ENCODE measurements around the gene GPR42.
"Not testable (repeated sequence)": the region's sequence is repeated elsewhere in the genome, so short reads cannot be mapped to it uniquely, and the experiment has no call there.

The GPR42 gene

DNA sequence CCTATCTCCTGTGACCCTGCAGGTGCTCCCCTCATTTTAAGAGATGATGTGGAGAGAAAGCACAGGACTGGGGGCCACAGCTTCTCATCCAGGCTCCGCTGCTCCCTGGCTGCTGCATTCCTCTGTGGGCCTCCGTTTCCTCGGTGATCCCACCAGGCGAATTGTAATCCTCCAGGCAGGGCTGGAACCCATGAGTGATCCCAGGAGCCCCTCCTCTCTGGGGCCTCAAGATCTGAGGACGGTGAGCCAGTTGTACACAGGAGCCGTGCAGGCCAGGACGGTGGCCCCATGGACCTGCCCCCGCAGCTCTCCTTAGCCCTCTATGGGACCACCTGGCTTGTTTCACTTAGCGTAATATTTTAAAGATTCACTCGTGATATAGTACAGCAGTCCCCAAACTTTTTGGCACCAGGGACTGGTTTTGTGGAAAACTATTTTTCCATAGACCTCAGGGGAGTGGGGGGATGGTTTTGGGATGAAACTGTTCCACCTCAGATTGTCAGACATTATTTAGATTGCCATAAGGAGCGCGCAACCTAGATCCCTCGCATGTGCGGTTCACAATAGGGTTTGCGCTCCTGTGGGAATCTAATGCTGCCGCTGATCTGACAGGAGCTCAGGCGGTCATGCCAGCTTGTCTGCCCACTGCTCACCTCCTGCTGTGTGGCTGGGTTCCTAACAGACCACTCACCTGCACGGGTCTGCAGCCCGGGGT lies 7.0 kb upstream of the GPR42 start:
- DNase-seq: no peak

DNA sequence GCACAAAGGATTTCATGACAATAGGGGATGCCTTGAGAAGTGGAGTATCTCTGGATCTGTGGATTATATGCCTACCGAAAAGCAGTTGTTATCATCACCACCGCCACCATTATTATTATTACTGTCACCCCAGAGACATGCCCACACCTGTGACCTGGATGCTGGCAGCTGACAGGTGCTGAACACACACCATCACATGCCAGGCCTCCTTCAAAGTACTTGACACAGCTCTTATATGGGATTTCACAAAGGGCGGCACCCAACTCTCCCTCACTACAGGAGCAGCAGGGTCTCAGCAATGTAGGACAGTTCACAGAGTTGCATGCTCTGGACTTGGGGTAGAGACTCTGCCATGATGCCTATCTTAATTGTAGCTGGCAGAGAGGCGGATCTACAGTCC lies 5.6 kb upstream of the GPR42 start:
- DNase-seq: no peak

- DNase-seq: no peak
Measured at GRCh38 chr19:35368378-35368777, 2.5 kb upstream of the GPR42 start.

- no peak for DNase-seq
Measured at GRCh38 chr19:35369522-35369921, 1.3 kb upstream of the GPR42 start.

DNA sequence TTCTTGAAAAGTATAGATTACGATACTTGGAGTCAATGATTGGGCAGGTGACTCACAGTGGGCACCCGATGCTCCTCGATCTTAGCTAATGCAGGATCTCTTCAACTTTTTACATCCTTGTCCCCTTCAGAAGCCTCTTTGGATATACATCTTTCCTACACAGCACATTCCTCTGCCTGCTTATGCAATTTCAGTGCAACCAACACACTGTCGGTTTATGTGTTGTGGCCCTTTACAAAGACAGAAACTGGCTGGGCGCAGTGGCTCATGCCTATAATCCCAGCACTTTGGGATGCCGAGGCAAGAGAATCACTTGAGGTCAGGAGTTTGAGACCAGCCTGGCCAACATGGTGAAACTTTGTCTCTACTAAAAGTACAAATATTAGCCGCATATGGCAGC lies 2.6 kb downstream of the GPR42 start:
- no peak for DNase-seq

DNA sequence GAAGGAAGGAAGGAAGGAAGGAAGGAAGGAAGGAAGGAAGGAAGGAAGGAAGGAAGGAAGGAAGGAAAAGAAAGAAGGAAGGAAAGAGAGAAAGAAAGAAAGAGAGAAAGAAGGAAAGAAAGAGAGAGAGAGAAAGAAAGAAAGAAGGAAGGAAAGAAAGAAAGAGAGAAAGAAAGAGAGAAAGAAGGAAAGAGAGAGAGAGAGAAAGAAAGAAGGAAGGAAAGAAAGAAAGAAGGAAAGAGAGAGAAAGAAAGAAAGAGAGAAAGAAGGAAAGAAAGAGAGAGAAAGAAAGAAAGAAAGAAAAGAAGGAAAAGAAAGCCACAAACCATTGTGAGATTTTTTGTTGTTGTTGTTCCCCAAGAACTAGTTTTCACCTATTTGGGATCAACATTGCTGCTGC lies 3.2 kb downstream of the GPR42 start:
- not testable (repeated sequence) for DNase-seq

GRCh38 chr19:35375505-35376307 lies 4.8 kb downstream of the GPR42 start:
- DNase-seq: no peak

- no peak for DNase-seq
Measured at GRCh38 chr19:35377656-35378055, 6.8 kb downstream of the GPR42 start.

GRCh38 chr19:35378356-35378755 lies 7.5 kb downstream of the GPR42 start:
- DNase-seq: no peak

DNA sequence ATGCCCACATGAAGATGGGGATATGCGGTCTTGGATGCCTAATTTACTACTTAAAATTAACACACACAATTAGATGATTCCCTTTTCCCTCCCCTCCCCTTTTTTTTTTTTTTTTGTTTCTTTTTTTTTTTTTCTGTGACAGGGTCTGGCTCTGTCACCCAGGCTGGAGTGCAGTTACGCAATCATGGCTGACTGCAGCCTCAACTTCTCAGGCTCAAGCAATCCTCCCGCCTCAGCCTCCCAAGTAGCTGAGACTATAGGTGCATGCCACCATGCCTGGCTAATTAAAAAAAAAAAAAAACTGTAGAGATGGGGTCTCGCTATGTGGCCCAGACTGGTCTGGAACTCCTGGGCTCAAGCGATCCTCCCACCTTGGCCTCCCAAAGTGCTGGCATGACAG lies 8.7 kb downstream of the GPR42 start:
- not testable (repeated sequence) for DNase-seq

GRCh38 chr19:35379992-35380391 lies 9.1 kb downstream of the GPR42 start:
- no peak for DNase-seq

DNA sequence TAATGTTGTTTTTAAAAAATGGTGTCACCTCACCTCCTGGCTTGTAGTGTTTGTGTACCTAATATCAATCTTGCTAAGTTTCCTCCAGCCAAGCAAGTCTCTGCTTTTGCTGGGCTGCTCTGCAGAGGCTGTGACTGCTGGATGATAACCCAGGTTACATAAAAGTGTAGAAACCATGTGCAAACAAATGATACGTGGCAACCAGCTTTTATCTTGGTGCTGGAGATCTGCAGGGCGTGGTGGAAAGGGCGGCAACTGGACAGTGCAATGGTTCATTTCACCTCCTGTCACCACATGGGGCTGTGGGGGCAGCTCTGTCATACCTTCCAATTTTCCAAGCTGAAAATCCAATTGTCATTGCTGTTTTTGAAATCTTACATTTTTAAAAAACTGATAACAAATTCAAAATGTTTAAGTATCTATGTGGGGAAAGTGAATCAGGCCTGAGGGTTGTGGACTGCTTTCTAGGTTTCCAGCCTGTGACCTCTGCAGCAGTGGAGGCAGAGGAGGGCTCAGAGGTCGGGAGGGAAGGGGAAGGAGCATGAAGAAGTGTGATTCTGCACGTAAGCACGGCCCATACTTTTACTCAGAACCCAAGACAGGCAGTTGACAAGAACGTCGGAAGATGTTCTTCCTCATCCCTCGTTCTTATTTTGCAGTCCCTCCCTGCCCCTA lies 9.7 kb downstream of the GPR42 start:
- DNase-seq: no peak

GRCh38 chr19:35381318-35381717 lies 10.4 kb downstream of the GPR42 start:
- DNase-seq: no peak

- no peak for DNase-seq
Measured at GRCh38 chr19:35381926-35382325, 11.1 kb downstream of the GPR42 start.

DNA sequence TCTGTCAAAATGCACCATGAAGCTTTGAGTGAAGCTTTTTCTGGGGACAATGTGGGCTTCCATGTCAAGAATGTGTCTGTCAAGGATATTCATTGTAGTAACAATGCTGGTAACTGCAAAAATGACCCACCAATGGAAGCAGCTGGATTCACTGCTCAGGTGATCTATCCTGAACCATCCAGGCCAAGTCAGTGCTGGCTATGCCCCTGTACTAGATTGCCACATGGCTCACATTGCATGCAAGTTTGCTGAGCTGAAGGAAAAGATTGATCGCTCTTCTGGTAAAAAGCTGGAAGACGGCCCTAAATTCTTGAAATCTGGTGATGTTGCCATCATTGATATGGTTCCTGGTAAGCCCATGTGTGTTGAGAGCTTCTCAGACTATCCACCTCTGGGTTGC lies 12.7 kb downstream of the GPR42 start:
- no peak for DNase-seq

DNA sequence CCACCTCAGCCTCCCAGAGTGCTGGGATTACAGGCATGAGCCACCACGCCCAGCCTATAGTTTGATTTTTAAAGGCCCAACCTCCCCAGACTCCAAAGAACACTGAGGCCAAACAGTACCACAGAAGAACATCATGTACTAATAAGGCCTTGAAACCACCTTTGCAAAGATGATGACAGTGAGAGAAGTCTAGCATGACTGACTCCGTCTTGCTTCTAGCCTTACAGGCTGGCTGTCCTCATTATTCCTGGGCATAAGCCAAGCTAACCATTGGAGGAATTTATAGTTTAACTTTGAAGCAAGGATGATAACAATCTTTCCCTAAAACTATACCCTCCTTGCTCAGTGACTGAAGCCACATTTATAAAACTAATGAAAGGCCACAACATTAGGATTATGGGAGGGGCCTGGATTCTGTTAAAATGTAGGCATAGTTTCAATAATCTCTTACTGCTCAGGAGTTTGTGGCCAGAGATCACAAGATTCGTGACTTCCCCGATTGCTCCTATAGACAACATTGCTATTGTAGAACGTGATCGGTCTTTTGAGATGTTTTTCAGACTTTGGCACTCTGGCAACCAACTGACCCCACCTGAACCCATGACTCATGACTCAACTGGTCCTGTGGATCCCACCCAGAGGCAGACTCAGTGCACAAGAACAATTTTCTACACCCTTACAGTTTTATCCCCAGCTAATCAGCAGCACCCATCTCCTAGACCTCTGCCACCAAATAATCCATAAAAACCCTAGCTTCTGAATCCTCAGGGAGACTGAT lies 17.6 kb downstream of the GPR42 start:
- DNase-seq: no peak

- no peak for DNase-seq
Measured at GRCh38 chr19:35389192-35389861, 18.5 kb downstream of the GPR42 start.

- DNase-seq: no peak
Measured at GRCh38 chr19:35392742-35393715, 22.2 kb downstream of the GPR42 start.

DNA sequence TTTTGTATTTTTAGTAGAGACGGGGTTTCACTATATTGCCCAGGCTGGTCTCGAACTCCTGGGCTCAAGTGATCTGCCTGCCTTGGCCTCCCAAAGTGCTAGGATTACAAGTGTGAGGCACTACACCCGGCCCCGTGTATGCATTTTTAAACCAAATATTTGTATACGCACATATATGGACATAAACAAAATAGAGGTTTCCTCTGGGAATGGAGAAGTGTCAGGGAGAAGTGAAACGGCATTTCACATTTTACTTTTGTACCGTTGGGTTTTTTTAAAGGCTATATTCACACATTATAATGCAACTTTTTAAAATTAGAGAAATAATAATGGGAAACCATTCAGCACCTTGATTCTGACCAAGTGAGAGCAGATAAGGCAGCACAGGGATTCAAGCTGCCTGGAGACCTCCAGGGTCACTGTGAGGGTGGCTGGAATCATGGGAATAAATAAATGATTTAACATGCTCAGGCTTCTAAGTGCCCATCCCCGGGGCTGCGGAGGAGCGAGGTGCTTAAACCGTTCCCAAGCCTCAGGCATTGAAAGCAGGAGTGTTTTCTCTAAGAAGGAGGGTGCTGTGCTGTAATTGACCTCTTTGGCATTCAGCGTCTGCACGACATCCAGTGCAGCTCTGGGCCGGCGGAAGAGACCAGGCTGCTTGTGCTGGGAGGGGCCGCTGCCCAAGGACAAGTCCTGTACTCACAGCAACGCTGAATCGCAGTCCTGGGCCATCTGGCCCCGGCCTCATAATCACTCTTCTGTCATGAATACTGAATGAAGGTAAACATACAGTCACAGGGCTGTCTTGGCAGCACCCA lies 24.7 kb downstream of the GPR42 start:
- no peak for DNase-seq

- no peak for DNase-seq
Measured at GRCh38 chr19:35396240-35396885, 25.5 kb downstream of the GPR42 start.

Measured in NCI-H2171 (cell line).